ENCODE data around the gene P4HA3.
"Not testable (repeated sequence)": the region's sequence is repeated elsewhere in the genome, so short reads cannot be mapped to it uniquely, and the experiment has no call there.

Gene P4HA3

DNA sequence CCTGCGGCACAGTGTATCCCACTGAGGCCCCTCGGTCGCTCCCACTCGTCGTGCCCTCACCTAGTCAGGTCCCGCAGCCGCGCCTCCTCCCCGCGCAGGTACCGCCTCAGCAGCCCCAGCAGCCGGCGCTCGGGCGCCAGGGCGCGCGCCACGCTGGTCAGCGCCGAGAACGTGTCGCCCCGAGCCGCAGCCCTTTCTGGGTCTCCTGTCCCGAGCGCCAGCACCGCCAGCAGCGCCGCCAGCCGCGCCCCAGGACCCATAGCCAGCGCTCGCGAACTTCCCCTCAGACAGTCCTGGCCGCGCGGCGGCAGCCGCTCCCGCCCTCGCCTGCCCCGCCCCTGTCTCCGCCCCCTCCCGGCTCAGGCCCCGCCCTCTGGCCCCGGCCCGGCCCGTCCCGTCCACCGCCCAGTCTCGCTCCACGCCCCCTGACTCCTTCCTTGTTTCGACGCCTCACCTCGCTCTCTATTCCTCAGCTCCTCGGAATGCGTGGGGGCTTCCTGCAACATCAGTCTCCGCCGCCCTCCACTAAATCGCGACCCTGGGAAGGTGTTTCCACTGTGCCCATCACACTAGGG lies at the start of gene P4HA3:
P4HA3 (minus strand) TSS at position 289 of the 575 bp plus-strand sequence; CDS start at position 260, 29 bp downstream.
- peaks cover 41% of the 10 kb centered on the region for H3K27me3 ChIP-seq (ENCODE audit: control insufficient read depth, insufficient read depth, low read length)
- no peak within 1 kb of the TSS for H3K27ac ChIP-seq (ENCODE audit: low read depth, low read length)
- no peak within 1 kb of the TSS for H3K9ac ChIP-seq (ENCODE audit: low read depth, low read length)

DNA sequence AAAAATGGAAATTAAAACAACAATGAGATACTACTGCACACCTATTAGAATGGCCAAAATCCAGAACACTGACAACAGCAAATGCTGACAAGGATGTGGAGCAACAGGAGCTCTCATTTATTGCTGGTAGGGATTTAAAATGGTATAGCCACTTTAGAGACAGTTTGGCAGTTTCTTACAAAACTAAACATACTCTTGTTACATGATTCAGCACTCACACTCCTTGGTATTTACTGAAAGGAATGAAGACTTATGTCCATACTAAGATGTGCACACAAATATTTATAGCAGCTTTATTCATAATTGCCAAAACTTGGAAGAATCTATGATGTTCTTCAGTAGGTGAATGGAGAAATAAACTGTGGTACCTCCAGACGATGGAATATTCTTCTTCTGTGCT lies 46.0 kb upstream of the P4HA3 start:
- H3K9ac ChIP-seq (ENCODE audit: low read depth, low read length) = no peak overlapping the region
- no peaks in the 10 kb centered on the region for H3K27me3 ChIP-seq (ENCODE audit: control insufficient read depth, insufficient read depth, low read length)

More for the DNA sequence above, at the start of gene P4HA3:
- Histone ChIP-seq H3K4me3 (ENCODE audit: low read depth, low read length) (peak within 1 kb of the TSS; percentile 58), H3K4me1 (ENCODE audit: control insufficient read depth, insufficient read depth, low read length) (no peaks in the 10 kb centered on the region), H3K9me3 (ENCODE audit: control insufficient read depth, insufficient read depth, low read length) (no peaks in the 10 kb centered on the region; the same call in 1 of the 2 replicates), H3K36me3 (ENCODE audit: control insufficient read depth, insufficient read depth, low read length) (no peaks in the 10 kb centered on the region)

DNA sequence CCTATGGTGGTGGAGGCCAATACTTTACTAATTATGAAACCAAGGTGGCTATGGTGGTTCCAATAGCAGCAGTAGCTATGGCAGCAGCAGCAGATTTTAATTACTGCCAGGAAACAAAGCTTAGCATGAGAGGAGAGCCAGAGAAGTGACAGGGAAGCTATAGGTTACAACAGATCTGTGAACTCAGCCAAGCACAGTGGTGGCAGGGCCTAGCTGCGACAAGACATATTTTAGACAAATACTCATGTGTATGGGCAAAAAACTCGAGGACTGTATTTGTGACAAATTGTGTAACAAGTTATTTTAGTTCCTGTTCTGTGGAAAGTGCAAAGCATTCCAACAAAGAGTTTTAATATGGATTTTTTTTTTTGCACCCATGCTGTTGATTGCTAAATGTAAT lies 44.2 kb upstream of the P4HA3 start:
- Histone ChIP-seq H3K27ac (ENCODE audit: low read depth, low read length) (no peak overlapping the region), H3K4me1 (ENCODE audit: control insufficient read depth, insufficient read depth, low read length) (no peaks in the 10 kb centered on the region), H3K9ac (ENCODE audit: low read depth, low read length) (no peak overlapping the region), H3K27me3 (ENCODE audit: control insufficient read depth, insufficient read depth, low read length) (no peaks in the 10 kb centered on the region), H3K36me3 (ENCODE audit: control insufficient read depth, insufficient read depth, low read length) (peaks cover 30% of the 10 kb centered on the region), H3K4me3 (ENCODE audit: low read depth, low read length) (no peak overlapping the region), H3K9me3 (ENCODE audit: control insufficient read depth, insufficient read depth, low read length) (peaks cover 9% of the 10 kb centered on the region)

More for the DNA sequence above, 46.0 kb upstream of the P4HA3 start:
- peaks cover 28% of the 10 kb centered on the region for H3K36me3 ChIP-seq (ENCODE audit: control insufficient read depth, insufficient read depth, low read length)
- no peak overlapping the region for H3K27ac ChIP-seq (ENCODE audit: low read depth, low read length)
- no peak overlapping the region for H3K4me3 ChIP-seq (ENCODE audit: low read depth, low read length)
- no peaks in the 10 kb centered on the region for H3K4me1 ChIP-seq (ENCODE audit: control insufficient read depth, insufficient read depth, low read length)
- peaks cover 10% of the 10 kb centered on the region for H3K9me3 ChIP-seq (ENCODE audit: control insufficient read depth, insufficient read depth, low read length)

- Histone ChIP-seq H3K36me3 (ENCODE audit: control insufficient read depth, insufficient read depth, low read length) (peaks cover 24% of the 10 kb centered on the region), H3K4me3 (ENCODE audit: low read depth, low read length) (no peak overlapping the region), H3K9ac (ENCODE audit: low read depth, low read length) (no peak overlapping the region), H3K9me3 (ENCODE audit: control insufficient read depth, insufficient read depth, low read length) (no peaks in the 10 kb centered on the region), H3K4me1 (ENCODE audit: control insufficient read depth, insufficient read depth, low read length) (no peaks in the 10 kb centered on the region), H3K27me3 (ENCODE audit: control insufficient read depth, insufficient read depth, low read length) (no peaks in the 10 kb centered on the region), H3K27ac (ENCODE audit: low read depth, low read length) (no peak overlapping the region)
These were observed 42.6 kb upstream of the P4HA3 start for GRCh38 chr11:74354036-74354435.

DNA sequence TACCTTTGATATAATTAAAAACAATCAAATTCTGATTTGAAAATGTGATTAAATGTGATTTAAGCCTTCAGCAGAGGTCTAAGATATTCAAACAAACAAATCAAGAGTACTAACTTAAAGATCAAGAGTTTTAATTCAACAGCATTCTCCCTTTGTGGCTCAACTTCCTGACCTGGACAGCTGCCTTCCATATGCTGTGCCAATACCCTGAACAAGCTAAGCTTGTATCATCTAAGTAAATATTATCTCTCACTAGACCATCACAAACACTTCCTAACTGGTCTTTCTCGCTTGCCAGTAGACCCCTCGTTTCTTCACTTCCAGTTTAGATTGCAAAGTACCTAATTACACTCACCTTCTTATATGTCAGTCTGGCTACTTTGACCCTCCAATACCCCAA lies 35.9 kb upstream of the P4HA3 start:
- H3K9me3 ChIP-seq (ENCODE audit: control insufficient read depth, insufficient read depth, low read length) = no peaks in the 10 kb centered on the region
- H3K27me3 ChIP-seq (ENCODE audit: control insufficient read depth, insufficient read depth, low read length) = no peaks in the 10 kb centered on the region
- no peak overlapping the region for H3K4me3 ChIP-seq (ENCODE audit: low read depth, low read length)
- H3K4me1 ChIP-seq (ENCODE audit: control insufficient read depth, insufficient read depth, low read length) = no peaks in the 10 kb centered on the region
- H3K27ac ChIP-seq (ENCODE audit: low read depth, low read length) = no peak overlapping the region
- H3K36me3 ChIP-seq (ENCODE audit: control insufficient read depth, insufficient read depth, low read length) = peaks cover 43% of the 10 kb centered on the region
- H3K9ac ChIP-seq (ENCODE audit: low read depth, low read length) = no peak overlapping the region

DNA sequence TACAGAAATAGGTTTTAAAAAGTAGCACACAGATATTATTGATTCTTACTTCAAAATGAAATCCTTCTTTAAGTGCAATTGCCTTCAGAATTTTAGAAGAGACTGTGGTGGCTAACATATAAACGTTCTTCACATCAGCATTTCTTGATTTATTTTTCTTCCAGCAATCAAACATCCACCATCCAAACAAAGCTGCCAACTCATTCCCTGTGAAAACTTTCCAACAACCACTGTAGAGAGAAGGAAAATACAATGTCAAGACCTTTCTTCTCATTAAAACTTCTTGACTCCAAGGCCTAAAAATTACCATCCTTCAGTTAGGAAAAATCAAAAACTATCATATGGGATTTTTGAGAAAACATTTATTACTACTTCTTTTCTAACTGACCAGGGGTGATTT lies 34.0 kb upstream of the P4HA3 start:
- Histone ChIP-seq H3K9ac (ENCODE audit: low read depth, low read length) (no peak overlapping the region), H3K27ac (ENCODE audit: low read depth, low read length) (no peak overlapping the region), H3K4me1 (ENCODE audit: control insufficient read depth, insufficient read depth, low read length) (no peaks in the 10 kb centered on the region), H3K36me3 (ENCODE audit: control insufficient read depth, insufficient read depth, low read length) (peaks cover 54% of the 10 kb centered on the region), H3K27me3 (ENCODE audit: control insufficient read depth, insufficient read depth, low read length) (no peaks in the 10 kb centered on the region), H3K9me3 (ENCODE audit: control insufficient read depth, insufficient read depth, low read length) (no peaks in the 10 kb centered on the region), H3K4me3 (ENCODE audit: low read depth, low read length) (no peak overlapping the region)

GRCh38 chr11:74341921-74342320 lies 30.5 kb upstream of the P4HA3 start:
- Histone ChIP-seq H3K9ac (ENCODE audit: low read depth, low read length) (no peak overlapping the region), H3K9me3 (ENCODE audit: control insufficient read depth, insufficient read depth, low read length) (no peaks in the 10 kb centered on the region), H3K36me3 (ENCODE audit: control insufficient read depth, insufficient read depth, low read length) (peaks cover 73% of the 10 kb centered on the region), H3K4me1 (ENCODE audit: control insufficient read depth, insufficient read depth, low read length) (no peaks in the 10 kb centered on the region), H3K27ac (ENCODE audit: low read depth, low read length) (no peak overlapping the region), H3K27me3 (ENCODE audit: control insufficient read depth, insufficient read depth, low read length) (no peaks in the 10 kb centered on the region), H3K4me3 (ENCODE audit: low read depth, low read length) (no peak overlapping the region)

DNA sequence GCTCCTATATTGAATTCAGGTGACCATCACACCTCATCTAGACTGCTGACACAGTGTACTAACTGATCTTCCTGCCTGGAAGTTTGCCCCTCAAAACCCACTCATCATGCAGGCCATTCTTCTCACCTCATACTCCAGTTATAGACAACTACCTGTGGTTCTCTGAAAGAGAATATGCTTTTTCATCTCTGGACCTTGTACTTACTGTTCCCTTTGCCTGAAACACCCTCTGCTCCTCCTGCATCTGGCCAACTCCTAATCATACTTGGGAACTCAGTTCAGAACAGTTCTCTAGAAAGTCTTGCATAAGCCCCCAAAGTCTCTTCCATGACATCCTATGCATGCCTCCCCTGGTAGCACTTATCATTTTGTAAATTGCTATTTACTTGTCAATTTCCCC lies 28.2 kb upstream of the P4HA3 start:
- Histone ChIP-seq H3K4me1 (ENCODE audit: control insufficient read depth, insufficient read depth, low read length) (no peaks in the 10 kb centered on the region), H3K27me3 (ENCODE audit: control insufficient read depth, insufficient read depth, low read length) (no peaks in the 10 kb centered on the region), H3K27ac (ENCODE audit: low read depth, low read length) (no peak overlapping the region), H3K36me3 (ENCODE audit: control insufficient read depth, insufficient read depth, low read length) (peaks cover 75% of the 10 kb centered on the region), H3K9ac (ENCODE audit: low read depth, low read length) (no peak overlapping the region), H3K4me3 (ENCODE audit: low read depth, low read length) (no peak overlapping the region), H3K9me3 (ENCODE audit: control insufficient read depth, insufficient read depth, low read length) (no peaks in the 10 kb centered on the region)

DNA sequence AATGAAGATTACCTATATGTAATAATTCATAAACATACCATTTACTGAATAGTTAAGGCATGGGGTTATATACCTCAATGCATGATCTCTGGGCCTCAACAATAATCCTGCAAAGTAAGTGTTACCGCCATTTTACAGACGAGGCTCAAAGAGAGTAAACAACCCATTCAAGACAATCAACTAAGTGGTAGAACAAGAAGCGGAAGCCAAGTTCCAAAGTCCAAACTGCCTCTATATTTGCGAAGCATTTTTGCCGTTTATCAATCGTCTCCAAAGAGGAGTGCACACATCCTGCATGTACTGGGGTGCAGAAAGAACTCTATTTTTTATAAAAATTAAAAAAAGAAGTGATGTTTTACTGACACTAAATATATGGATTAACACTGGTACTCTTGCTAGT lies 27.5 kb upstream of the P4HA3 start:
- Histone ChIP-seq H3K36me3 (ENCODE audit: control insufficient read depth, insufficient read depth, low read length) (peaks cover 69% of the 10 kb centered on the region), H3K27me3 (ENCODE audit: control insufficient read depth, insufficient read depth, low read length) (no peaks in the 10 kb centered on the region), H3K9ac (ENCODE audit: low read depth, low read length) (no peak overlapping the region), H3K27ac (ENCODE audit: low read depth, low read length) (no peak overlapping the region), H3K4me1 (ENCODE audit: control insufficient read depth, insufficient read depth, low read length) (no peaks in the 10 kb centered on the region), H3K4me3 (ENCODE audit: low read depth, low read length) (no peak overlapping the region), H3K9me3 (ENCODE audit: control insufficient read depth, insufficient read depth, low read length) (no peaks in the 10 kb centered on the region)

DNA sequence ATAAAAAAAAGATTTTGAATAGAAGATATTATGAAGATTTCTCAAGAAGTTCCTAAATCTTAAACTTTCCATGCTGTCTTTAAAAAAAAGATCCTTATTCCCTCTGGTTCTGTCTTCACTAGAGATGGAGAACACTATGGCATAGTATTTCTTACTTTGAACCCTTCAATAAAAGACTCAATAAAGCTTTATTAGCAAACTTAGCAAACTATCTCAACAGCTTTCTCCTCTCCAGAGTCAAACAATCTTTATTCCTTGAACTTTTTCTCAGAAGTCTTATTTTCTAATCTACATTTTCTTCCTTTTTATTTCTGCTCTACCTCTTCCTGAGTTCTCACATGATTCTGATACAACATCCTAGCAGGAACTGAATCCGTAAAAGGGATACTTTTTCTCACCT lies 21.8 kb upstream of the P4HA3 start:
- peaks cover 29% of the 10 kb centered on the region for H3K36me3 ChIP-seq (ENCODE audit: control insufficient read depth, insufficient read depth, low read length)
- H3K9ac ChIP-seq (ENCODE audit: low read depth, low read length) = no peak overlapping the region
- H3K9me3 ChIP-seq (ENCODE audit: control insufficient read depth, insufficient read depth, low read length) = no peaks in the 10 kb centered on the region
- no peak overlapping the region for H3K27ac ChIP-seq (ENCODE audit: low read depth, low read length)
- no peak overlapping the region for H3K4me3 ChIP-seq (ENCODE audit: low read depth, low read length)
- H3K27me3 ChIP-seq (ENCODE audit: control insufficient read depth, insufficient read depth, low read length) = no peaks in the 10 kb centered on the region
- no peaks in the 10 kb centered on the region for H3K4me1 ChIP-seq (ENCODE audit: control insufficient read depth, insufficient read depth, low read length)

- Histone ChIP-seq H3K4me3 (ENCODE audit: low read depth, low read length) (no peak overlapping the region), H3K27me3 (ENCODE audit: control insufficient read depth, insufficient read depth, low read length) (no peaks in the 10 kb centered on the region), H3K36me3 (ENCODE audit: control insufficient read depth, insufficient read depth, low read length) (peaks cover 22% of the 10 kb centered on the region), H3K9ac (ENCODE audit: low read depth, low read length) (no peak overlapping the region), H3K4me1 (ENCODE audit: control insufficient read depth, insufficient read depth, low read length) (no peaks in the 10 kb centered on the region), H3K9me3 (ENCODE audit: control insufficient read depth, insufficient read depth, low read length) (no peaks in the 10 kb centered on the region), H3K27ac (ENCODE audit: low read depth, low read length) (no peak overlapping the region)
These were observed 20.9 kb upstream of the P4HA3 start for GRCh38 chr11:74332291-74332690.

DNA sequence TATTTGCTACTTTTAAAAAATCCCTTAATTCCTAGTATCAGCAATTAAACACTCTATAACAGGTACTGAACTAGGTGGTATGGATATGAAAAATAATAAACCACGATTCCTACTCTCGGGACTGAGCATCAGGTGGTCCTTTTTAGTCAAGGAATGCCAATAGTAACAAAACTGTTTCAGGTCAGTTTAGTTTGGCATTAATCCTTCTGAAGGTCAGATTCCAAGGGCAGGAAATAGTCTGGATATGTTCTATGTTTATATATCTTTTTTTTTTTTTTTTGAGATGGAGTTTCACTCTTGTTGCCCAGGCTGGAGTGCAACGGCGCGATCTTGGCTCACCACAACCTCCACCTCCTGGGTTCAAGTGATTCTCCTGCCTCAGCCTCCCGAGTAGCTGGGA lies 19.6 kb upstream of the P4HA3 start:
- not testable (repeated sequence) for H3K27me3 ChIP-seq (ENCODE audit: control insufficient read depth, insufficient read depth, low read length); H3K9ac ChIP-seq (ENCODE audit: low read depth, low read length); H3K4me3 ChIP-seq (ENCODE audit: low read depth, low read length); H3K4me1 ChIP-seq (ENCODE audit: control insufficient read depth, insufficient read depth, low read length); H3K27ac ChIP-seq (ENCODE audit: low read depth, low read length); H3K36me3 ChIP-seq (ENCODE audit: control insufficient read depth, insufficient read depth, low read length); H3K9me3 ChIP-seq (ENCODE audit: control insufficient read depth, insufficient read depth, low read length)
